Pancreas (tissue), 10 donors: ENCODE results near the gene LIMCH1. TPM values are rescaled to one million over a fixed set of nuclear protein-coding genes. Genes with fewer than 3 reads are reported as not detected.
A peak's percentile ranks its signal among the peaks of the same experiment; 100 is the strongest.

Experiments
- ATAC-seq, 4 donors: fragments of 200-7000 bp; cut with Tn5 transposase; one replicate each; pipeline versions ENCODE4 v1.8.0 to v1.9.1; 2020; ENCODE audit warnings: mild to moderate bottlenecking in 4 of 4, moderate library complexity in 4 of 4
- DNase-seq, 6 donors: peaks; one replicate each; pipeline ENCODE4 v3.0.0-alpha.2; 2020
- FAIRE-seq: peaks from 2 replicates; lab custom pipeline; 2012; peaks lifted over from hg19 to GRCh38; lab: Jason Lieb, UNC
- H3K27ac ChIP-seq, 4 donors: fragments of 200-600 bp; sonication (generic); 1 replicate in 3 of 4; 2 replicates in 1 of 4; pipeline versions ENCODE4 v1.5.0 to v1.8.0; 2020
- H3K27me3 ChIP-seq, 4 donors: fragments of 200-600 bp; one replicate each; pipeline ENCODE4 v1.8.0; 2021
- H3K36me3 ChIP-seq, 3 donors: fragments of 200-600 bp; sonication (generic) in 1 of 3; one replicate each; pipeline versions ENCODE4 v1.5.0 to v1.8.0; 2020 to 2021
- H3K4me1 ChIP-seq, 3 donors: fragments of 200-600 bp; one replicate each; pipeline ENCODE4 v1.8.0; 2021
- H3K4me3 ChIP-seq, 4 donors: fragments of 200-600 bp; sonication (generic) in 2 of 4; one replicate each; pipeline versions ENCODE4 v1.5.0 to v1.8.0; 2020 to 2021
- H3K9me3 ChIP-seq, 4 donors: fragments of 200-600 bp; one replicate each; pipeline ENCODE4 v1.8.0; 2021
- CTCF ChIP-seq, 4 donors: fragments of 200-600 bp; sonication (generic) in 3 of 4; IDR thresholded peaks; one replicate each; pipeline versions ENCODE4 v1.5.0 to v1.8.0; 2021; ENCODE audit warnings: antibody characterized with exemption in 4 of 4
- WGBS, 2 donors: extraction: QIAGEN DNeasy Blood & Tissue Kit; methylation state at CpG; one replicate each; pipeline ENCODE4 v1.1.7; 2013; 5-methylcytosine and 5-hydroxymethylcytosine counted together
- intact Hi-C, 3 donors: fragments of 100-400 bp; cut with DNase I; formaldehyde crosslinking; loops; one replicate each; pipeline versions ENCODE4 v1.11.1 to v1.14.2; 2022
- polyA plus RNA-seq, 2 donors: library from polyadenylated mRNA; stranded (reverse); fragments of 200-250 nt; gene quantifications; one replicate each; pipeline ENCODE4 v1.2.3, GENCODE V29; 2013
- total RNA-seq, 6 donors: library from RNA; stranded (reverse); fragmentation: NEBNext Ultra II Directional in 4 of 6; extraction: Animal tissue kit (Norgen Biotek cat#: 25700) in 4 of 6; gene quantifications; one replicate each; pipeline versions ENCODE4 v1.2.1 to v1.2.4, GENCODE V29; 2021 to 2023
- donor health status: healthy with polysubstance abuse.
- donor health status: DM: no; HTN: no; CAD: no; lungs with moderate emphysema.
- donor health status: DM: no; HTN: no; CAD: no.
- donor health status: control.
- donor health status: control.
- donor health status: Bipolar disorder and iron deficiency.
- donor health status: DM: yes; HTN: yes; CAD: no.
- donor health status: DM: no; HTN: no; CAD: no.
- donor health status: DM: no; HTN: no; CAD: no.
- donor health status: DM: yes; HTN: yes; CAD: no.

Gene LIMCH1
- total and polyA plus RNA-seq, 8 donors = 5.5 to 20.7 (median 11.0) TPM

DNA sequence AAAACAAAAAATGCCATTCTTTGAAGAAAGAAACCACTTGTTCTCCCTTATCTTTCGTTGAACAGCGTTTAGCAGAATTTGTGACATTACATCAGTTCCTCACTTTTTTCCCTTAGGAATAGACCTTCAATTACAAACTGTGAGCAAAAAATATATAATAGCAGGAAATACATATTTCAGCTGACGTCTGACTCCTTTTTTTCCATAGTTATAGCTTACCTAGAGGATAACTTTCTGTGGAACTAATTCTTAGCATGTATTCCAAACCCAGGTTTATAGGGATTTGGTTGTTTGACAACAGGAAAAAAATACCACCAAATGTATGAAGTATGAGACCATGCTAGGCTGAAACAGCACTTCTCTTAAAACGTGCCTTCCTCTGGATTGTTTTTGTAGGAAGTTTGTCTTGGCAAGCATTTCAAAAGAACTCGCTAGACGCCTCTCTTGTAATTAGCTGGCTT is 2.0 kb upstream of the LIMCH1 start:
- Histone ChIP-seq H3K4me1 (no peaks in the 10 kb centered on the region), H3K27ac (no peak overlapping the region), H3K27me3 (no peaks in the 10 kb centered on the region), H3K36me3 (no peaks in the 10 kb centered on the region), H3K9me3 (no peaks in the 10 kb centered on the region), H3K4me3 (no peak overlapping the region)
- DNase-seq = no peak
- intact Hi-C loops = no loop called here
- FAIRE-seq = no peak
- no peak for TF ChIP-seq CTCF (IDR thresholded peaks at IDR 0.05)
- 28 to 29% methylated on average over 6 of the region's 6 CpGs for WGBS, 2 donors
- no peak for ATAC-seq

DNA sequence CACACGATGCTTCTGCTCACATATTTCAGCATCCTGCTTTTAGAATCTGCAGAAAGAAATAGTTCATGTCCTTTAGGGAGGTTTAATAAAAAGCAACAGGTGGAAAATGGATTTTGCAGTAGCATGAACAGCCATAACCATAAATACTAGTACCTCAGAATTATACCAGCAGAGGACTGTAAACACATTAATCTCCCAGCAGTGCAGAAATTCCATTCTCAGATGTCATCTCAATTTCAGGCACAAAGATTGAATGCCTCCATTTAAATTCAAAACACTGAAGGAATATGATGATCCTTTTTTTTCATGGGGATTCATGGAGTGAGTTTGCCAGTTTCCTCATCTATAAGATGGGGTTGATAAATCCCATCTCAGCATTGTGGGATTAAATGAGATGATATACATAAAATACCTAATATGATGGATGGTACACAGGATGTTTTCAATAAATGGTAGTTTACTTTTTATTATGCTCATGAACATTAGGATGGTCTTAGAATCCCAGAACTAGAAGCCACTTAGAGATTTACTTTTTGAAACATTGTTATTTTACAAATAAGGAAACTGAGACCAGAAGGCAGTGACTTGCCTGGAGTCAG is 566 bp upstream of the LIMCH1 start:
- no peaks in the 10 kb centered on the region for H3K4me1 ChIP-seq
- no peak for DNase-seq
- FAIRE-seq = no peak
- no peaks in the 10 kb centered on the region for H3K9me3 ChIP-seq
- no peak for TF ChIP-seq CTCF (IDR thresholded peaks at IDR 0.05)
- intact Hi-C loops = no loop called here
- H3K27me3 ChIP-seq = no peaks in the 10 kb centered on the region
- H3K4me3 ChIP-seq = no peak overlapping the region
- ATAC-seq = no peak
- H3K27ac ChIP-seq = no peak overlapping the region
- H3K36me3 ChIP-seq = no peaks in the 10 kb centered on the region
- 75 to 76% methylated on average over 1 of the region's 1 CpG for WGBS, 2 donors

- no peak overlapping the region for H3K27ac ChIP-seq
- no peak for FAIRE-seq
- intact Hi-C loops = no loop called here
Observed at GRCh38 chr4:41538887-41539498, 1.0 kb downstream of the LIMCH1 start.

DNA sequence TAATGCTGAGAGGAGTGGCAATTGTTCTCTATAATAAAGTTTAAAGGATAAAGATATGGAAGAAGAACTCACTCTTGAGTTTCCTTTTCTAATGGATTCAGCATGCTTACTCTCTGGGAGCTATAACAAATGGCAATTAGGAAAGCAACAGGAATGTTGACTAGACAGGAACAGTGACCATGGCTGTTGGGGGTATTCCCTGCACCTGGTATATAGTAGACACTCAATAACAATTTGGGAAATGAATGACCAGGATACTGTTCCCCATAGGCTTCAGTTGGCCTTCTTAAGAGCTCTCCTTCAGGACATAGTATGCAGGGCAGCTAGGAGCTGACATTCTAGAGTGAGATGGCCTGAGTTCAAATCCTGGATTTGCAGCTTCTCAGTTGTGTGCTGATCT is 1.8 kb downstream of the LIMCH1 start:
- intact Hi-C loops = no loop called here
- H3K4me3 ChIP-seq = no peak overlapping the region

More at GRCh38 chr4:41538887-41539498, 1.0 kb downstream of the LIMCH1 start:
- TF ChIP-seq CTCF (IDR thresholded peaks at IDR 0.05) = no peak
- H3K27me3 ChIP-seq = no peaks in the 10 kb centered on the region
- WGBS, 2 donors = 55 to 69% methylated on average over 12 of the region's 12 CpGs
- H3K4me1 ChIP-seq = no peaks in the 10 kb centered on the region
- no peaks in the 10 kb centered on the region for H3K36me3 ChIP-seq
- H3K4me3 ChIP-seq = no peak overlapping the region
- DNase-seq = no peak
- ATAC-seq = peak in 1 of 4 donors; percentile 40
- no peaks in the 10 kb centered on the region for H3K9me3 ChIP-seq

More for the DNA sequence above, 1.8 kb downstream of the LIMCH1 start:
- H3K27me3 ChIP-seq = no peaks in the 10 kb centered on the region
- no peak overlapping the region for H3K27ac ChIP-seq
- no peaks in the 10 kb centered on the region for H3K9me3 ChIP-seq
- DNase-seq = no peak
- H3K4me1 ChIP-seq = no peaks in the 10 kb centered on the region
- ATAC-seq = no peak
- no peaks in the 10 kb centered on the region for H3K36me3 ChIP-seq
- TF ChIP-seq CTCF (IDR thresholded peaks at IDR 0.05) = no peak
- no peak for FAIRE-seq
